NCI-H748 treated with DMSO at 0.1 percent for 48 hours (cell line): ENCODE results near the gene TBX4.
"Not testable (repeated sequence)": the region's sequence is repeated elsewhere in the genome, so short reads cannot be mapped to it uniquely, and the experiment has no call there.

Experiments
- DNase-seq: peaks from one replicate; lab custom pipeline; 2025; lab: John Stamatoyannopoulos, UW

Gene TBX4

GRCh38 chr17:61429274-61429673 is 22.9 kb upstream of the TBX4 start:
- DNase-seq, result no peak

GRCh38 chr17:61429831-61430230 is 22.4 kb upstream of the TBX4 start:
- DNase-seq, result not testable (repeated sequence)

DNA sequence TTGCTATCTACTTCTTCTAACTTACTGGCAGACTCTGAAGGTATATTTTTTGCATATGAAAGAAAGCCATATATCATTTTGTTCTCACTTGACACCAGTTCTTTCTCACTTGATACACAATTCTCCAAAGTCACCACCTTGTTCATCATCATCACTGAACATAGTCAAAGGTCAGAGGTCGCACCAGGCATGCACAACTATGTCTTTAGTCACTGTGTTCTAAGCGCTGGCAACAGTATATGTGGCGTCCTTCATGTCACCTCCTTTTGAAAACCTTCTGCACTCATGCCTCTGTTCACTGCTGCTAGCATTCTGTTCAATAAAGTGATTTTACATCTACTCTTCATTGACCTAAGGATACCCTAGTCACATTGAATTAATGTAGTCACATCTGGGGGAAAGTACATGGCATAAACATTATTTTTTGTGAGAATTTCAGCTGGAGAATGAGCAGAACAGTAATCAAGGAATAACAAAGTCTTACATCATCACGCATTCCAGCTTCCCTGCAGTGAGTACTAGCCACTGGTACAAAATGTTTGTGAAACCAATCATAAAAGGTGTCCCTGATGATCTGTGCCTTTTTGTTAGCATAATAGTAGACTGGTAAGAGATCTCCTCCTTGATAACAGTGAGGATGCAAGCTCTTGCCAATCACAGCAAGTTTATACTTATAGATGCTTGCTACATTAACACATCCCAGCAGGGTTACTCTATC is 20.5 kb upstream of the TBX4 start:
- no peak for DNase-seq

- no peak for DNase-seq
Observed at GRCh38 chr17:61436273-61436672, 15.9 kb upstream of the TBX4 start.

- DNase-seq, result no peak
Observed at GRCh38 chr17:61436995-61437704, 15.1 kb upstream of the TBX4 start.

DNA sequence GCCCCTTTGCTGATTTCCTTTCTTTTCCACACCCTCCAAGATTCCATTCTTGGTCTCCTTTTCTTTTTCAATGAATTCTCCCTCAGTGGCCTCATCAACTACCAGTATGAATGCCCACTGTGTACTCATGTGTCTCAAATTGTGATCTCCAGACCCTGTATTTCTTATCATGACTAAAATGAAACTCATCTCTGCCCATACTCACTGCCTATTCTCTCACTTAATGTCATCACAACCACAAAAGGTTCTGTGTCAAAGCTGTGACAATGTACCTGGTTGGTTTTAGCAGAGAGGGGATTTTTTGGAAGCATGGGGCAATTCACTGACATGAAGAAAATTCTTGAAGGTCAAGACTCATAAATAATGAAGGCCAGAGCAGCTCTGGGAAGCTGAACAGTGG is 11.5 kb upstream of the TBX4 start:
- no peak for DNase-seq

GRCh38 chr17:61441507-61441906 is 10.7 kb upstream of the TBX4 start:
- not testable (repeated sequence) for DNase-seq

GRCh38 chr17:61442136-61442775 is 10.0 kb upstream of the TBX4 start:
- no peak for DNase-seq

DNA sequence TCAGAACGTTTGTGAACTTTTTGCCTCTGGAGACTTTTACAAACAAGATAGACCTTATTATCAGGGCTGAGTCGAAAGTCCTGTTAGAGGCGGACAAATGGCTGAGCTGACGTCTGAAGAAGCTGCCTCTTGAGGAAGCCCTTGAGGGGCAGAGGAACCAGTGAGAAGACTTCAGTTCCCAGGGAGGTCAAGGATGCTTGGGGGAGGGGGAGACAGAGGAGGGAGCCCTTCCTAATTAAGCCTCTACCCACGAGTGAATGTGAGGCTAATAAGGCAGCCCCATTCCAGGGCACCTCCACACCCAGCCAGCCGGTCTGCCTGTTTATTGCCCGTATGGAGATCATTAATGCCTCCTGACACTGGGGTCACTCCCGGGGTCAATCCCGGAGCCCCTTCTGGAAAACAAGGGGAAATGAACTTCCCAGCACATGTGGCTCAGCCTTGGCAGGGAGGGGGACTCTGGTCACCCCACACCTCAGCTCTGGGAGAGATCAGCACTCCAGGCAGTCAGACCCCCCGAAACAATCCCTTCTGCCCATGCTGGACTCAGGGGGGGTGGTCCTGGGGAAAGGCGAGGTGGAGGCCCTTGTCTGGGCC is 9.2 kb upstream of the TBX4 start:
- DNase-seq, result no peak

DNA sequence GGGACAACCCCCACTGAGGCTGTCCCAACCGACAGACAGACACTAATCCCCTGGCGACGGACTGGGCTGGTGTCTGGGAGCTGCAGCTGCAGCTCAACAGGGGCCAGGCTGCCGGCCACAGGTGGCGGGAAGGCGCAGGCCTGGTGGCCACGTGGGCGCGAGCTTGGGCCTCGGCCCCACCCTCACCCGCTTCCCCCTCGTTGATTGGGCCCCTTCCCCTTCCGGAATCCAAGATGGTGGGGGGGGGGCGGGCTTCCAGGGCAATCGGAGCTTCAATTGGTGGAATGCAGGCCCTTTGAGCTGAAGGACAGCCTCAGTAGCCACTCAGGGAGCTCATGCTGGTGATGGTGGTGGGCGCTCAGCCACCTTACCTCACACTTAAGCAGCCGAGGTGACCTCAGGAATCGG is 8.7 kb upstream of the TBX4 start:
- DNase-seq, result no peak

DNA sequence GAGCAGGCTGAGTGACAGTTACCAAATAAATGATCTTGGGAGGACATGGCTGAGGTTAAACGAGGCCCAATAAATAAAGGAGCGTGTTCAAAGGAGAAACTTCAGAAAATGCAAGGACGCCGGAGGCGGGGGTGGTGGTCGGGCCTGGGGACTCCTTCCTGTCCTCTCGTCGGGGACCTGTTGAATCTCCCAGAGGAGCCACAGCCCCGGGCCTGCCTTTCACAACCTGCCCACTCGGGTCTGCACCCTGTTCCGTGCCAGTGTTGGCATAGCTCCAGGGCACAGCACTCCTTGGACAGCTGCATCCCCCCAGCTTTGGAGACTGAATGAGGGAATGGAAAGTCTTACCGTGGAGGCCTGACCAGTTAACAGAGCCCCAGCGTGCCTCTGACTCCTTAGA is 8.1 kb upstream of the TBX4 start:
- no peak for DNase-seq

- DNase-seq, result no peak
Observed at GRCh38 chr17:61444831-61445230, 7.4 kb upstream of the TBX4 start.

- no peak for DNase-seq
Observed at GRCh38 chr17:61447358-61447757, 4.9 kb upstream of the TBX4 start.

GRCh38 chr17:61448042-61448441 is 4.2 kb upstream of the TBX4 start:
- no peak for DNase-seq

- DNase-seq, result not testable (repeated sequence)
Observed at GRCh38 chr17:61449140-61449539, 3.1 kb upstream of the TBX4 start.

DNA sequence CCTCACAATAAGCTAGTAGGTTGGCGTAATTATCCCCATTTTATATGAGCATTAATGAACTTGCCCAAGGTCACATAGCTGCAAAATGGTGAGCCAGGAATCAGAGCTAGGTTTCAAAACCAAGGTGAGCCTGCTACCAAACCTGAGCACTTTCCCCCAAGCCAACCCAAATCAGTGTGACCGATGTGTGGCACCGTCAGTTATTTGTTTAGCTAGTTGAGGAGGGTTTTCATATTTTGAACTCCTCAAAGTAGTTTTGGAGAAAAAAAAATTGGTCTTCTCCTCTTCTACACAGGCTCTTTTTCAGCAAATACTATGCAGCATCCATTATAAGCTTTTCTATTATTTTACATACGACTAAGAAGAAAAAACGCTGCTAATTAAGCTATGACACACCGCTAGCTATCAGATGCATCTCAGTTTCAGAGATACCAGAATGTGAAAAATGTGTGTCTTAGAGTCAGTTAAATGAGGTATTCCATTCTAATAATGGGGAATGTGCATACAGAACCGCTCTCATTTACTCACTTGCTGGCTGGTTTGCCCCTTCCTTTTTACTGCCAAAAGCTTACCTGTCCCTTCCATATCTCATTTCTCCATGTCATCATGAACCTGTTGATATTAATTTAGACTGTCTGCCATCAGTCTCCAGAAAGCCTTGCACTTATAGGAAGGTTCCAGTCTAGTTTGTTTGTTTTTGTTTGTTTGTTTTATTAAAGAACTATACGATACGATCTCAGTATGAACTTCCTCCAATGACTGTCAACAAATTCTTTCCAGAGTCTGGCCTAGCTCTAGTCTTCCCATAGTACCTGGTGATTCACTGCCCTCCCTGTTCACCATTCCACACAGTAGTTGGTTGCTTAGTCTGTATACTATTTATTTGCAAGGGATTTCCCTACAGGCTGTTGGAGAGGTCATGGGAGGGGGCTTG is 2.2 kb upstream of the TBX4 start:
- DNase-seq, result no peak

- no peak for DNase-seq
Observed at GRCh38 chr17:61450641-61451537, 1.3 kb upstream of the TBX4 start.

DNA sequence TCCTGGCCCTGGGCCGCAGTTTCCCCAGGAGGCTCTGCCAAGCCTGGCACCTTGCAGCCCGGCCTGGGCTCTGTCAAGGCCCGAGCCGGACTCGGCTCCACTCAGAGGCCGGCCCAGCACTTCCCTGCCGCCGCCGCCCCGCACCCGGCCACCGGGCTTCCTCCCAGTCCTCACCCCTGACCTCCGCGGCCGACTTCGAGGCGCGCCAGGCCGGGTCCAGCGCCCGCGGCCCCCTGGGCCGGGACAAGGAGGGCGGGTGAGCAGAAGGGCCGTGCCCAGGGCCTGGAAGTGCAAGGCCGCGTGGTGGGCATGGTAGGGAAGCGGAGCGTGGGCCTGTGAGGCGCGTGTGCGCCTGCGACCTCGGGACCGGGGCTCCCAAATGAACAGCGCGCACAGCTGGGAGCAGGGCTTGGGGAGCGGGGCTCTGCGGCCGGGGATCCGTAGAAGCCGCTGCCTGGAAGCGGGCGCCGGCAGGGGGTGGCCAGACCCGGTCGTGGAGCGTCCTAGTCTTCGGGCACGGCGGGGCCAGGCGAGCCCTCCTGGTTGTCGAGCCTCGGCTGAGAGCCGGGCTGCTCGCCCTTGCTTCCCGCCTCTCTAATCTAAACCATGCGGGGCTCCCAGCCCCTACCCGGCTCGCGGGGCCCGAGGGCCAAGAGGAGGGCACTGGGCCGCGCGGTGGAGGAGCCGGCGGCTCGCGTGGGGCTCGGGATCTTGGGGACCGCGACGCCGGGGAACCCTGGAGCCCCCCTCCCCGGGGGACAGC is 503 bp upstream of the TBX4 start:
- DNase-seq, result no peak

DNA sequence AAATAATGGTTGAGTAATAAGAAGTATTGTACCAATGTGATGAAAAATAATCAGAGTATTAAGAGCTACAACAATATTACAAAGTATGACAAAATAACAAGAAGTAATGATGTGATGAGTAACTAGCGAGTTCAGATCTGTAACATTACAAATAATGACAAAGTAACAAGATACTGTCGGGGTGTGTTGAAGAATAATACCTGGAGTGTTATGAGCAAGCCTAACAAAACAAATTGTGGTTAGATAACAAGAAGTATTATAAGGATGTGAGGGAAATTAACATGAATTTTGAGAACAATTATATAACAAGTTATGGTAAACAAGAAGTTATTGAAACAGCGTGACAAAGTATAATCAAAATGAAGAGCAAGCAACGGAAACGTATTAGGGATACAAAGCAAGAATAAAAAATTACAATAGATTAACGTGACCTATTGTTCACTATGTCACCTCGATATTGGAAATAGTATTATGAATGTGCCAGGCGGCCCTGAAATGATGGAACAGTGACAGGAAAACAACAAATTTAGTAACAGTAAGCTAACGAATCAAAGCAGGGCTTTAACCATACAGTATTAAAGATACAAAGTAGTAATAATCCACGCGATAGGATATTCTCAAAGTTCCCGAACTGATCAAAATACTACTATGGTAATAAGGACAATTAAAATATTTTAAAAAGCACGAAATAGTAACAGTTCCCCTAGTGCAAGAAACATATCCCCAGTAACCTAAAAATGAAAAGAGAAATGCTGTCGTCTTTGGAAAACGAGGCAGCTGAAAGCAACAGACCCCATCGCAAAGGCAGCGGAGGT is 1.6 kb downstream of the TBX4 start:
- DNase-seq, result no peak
